ENCODE measurements around the gene FRMD5.
"Not testable (repeated sequence)": the region's sequence is repeated elsewhere in the genome, so short reads cannot be mapped to it uniquely, and the experiment has no call there.

GRCh38 chr15:44000248-44000647 lies 194.8 kb downstream of the FRMD5 start:
- TF ChIP-seq POLR2A, CTCF (IDR thresholded peaks at IDR 0.05): not testable (repeated sequence)
